GM12878 (cell line): Measurements from ENCODE around the gene ZFTA. TPM values are rescaled to one million over a fixed set of nuclear protein-coding genes. Genes with fewer than 3 reads are reported as not detected.

Experiments used
- ATAC-seq: fragments of 200-7000 bp; cut with Tn5 transposase; 3 replicates; pipeline ENCODE4 v1.9.1; 2020; ENCODE audit warnings: mild to moderate bottlenecking, moderate library complexity
- BruUV-seq: library from RNA; stranded (reverse); fragments of 400-500 nt; replicated peaks from 2 replicates; lab custom pipeline; 2021; lab: Mats Ljungman, UMichigan
- CTCF ChIA-PET: fragments of 300-600 bp; sonication (Branson Sonifier 250); formaldehyde crosslinking; extraction: SDS; loops from one replicate; lab custom pipeline; 2021; ENCODE audit warnings: inconsistent platforms; lab: Yijun Ruan, JAX
- POLR2A ChIA-PET: fragments of 350-600 bp; formaldehyde crosslinking; extraction: SDS; loops from one replicate; lab custom pipeline; 2021; ENCODE audit warnings: inconsistent platforms; lab: Charles Lee
- RAD21 ChIA-PET: fragments of 300-600 bp; sonication (Branson Sonifier 250); formaldehyde crosslinking; loops from one replicate; lab custom pipeline; 2023; ENCODE audit warnings: antibody characterized with exemption; ENCODE audit not compliant: unreplicated experiment; lab: Charles Lee
- SMC1A ChIA-PET: fragments of 300-600 bp; sonication (Branson Sonifier 250); formaldehyde crosslinking; loops from one replicate; lab custom pipeline; 2023; ENCODE audit not compliant: unreplicated experiment, uncharacterized antibody; lab: Charles Lee
- DNase-seq: peaks from one replicate; pipeline ENCODE4 v3.0.0-alpha.2; 2011; ENCODE audit warnings: low read depth, low spot score
- FAIRE-seq: peaks from 3 replicates; lab custom pipeline; 2011; peaks lifted over from hg19 to GRCh38; lab: Jason Lieb, UNC
- H2AFZ ChIP-seq: 2 replicates; pipeline ENCODE4 v1.6.0; 2011; ENCODE audit warnings: low read depth, low read length, control low read depth; ENCODE audit not compliant: control insufficient read depth
- H3K27ac ChIP-seq: 2 replicates; pipeline ENCODE4 v1.5.1; 2011; ENCODE audit warnings: control low read depth; ENCODE audit not compliant: control insufficient read depth, insufficient read depth
- H3K27me3 ChIP-seq, 2 experiments: replicated peaks in 1 of 2; 2 replicates each; pipeline versions ENCODE4 v1.6.0 to v1.6.1; 2011; ENCODE audit warnings: low read length in 1 of 2; ENCODE audit not compliant: control insufficient read depth in 2 of 2, insufficient read depth in 2 of 2
- H3K36me3 ChIP-seq, 2 experiments: 2 replicates each; pipeline ENCODE4 v1.5.1; 2011; ENCODE audit warnings: low read length in 1 of 2; ENCODE audit not compliant: control insufficient read depth in 2 of 2, insufficient read depth in 2 of 2
- H3K4me1 ChIP-seq: 2 replicates; pipeline ENCODE4 v1.6.1; 2011; ENCODE audit warnings: mild to moderate bottlenecking, low read length, moderate library complexity, mixed read lengths; ENCODE audit not compliant: control insufficient read depth, insufficient read depth
- H3K4me2 ChIP-seq: 2 replicates; pipeline ENCODE4 v1.6.0; 2011; ENCODE audit warnings: control low read depth; ENCODE audit not compliant: control insufficient read depth, insufficient read depth
- H3K4me3 ChIP-seq: fragments of 200-600 bp; sonication (generic); 2 replicates; pipeline ENCODE4 v1.5.1; 2016
- H3K79me2 ChIP-seq: 2 replicates; pipeline ENCODE4 v1.6.0; 2011; ENCODE audit warnings: low read length; ENCODE audit not compliant: control insufficient read depth, insufficient read depth
- H3K9ac ChIP-seq: 2 replicates; pipeline ENCODE4 v1.8.0; 2011; ENCODE audit warnings: low read length, control low read depth, mixed read lengths; ENCODE audit not compliant: control insufficient read depth, insufficient read depth
- H3K9me3 ChIP-seq: replicated peaks from 3 replicates; pipeline ENCODE4 v1.5.1; 2011; ENCODE audit warnings: mild to moderate bottlenecking, low read length; ENCODE audit not compliant: control insufficient read depth, insufficient read depth
- H4K20me1 ChIP-seq: 2 replicates; pipeline ENCODE4 v1.6.0; 2011; ENCODE audit not compliant: control insufficient read depth, insufficient read depth
- BHLHE40 ChIP-seq, 2 experiments: fragments of 450-650 bp in 1 of 2; IDR thresholded peaks; 2 replicates each; pipeline ENCODE4 v1.6.1; 2011 to 2017; ENCODE audit warnings: low read depth in 2 of 2, borderline replicate concordance in 1 of 2, improper control_type of control experiment in 1 of 2, low read length in 1 of 2, mild to moderate bottlenecking in 1 of 2
- CBFB ChIP-seq: IDR thresholded peaks from 2 replicates; pipeline ENCODE4 v1.6.1; 2016; ENCODE audit warnings: antibody characterized with exemption, low read depth
- CBX5 ChIP-seq: sonication (generic); IDR thresholded peaks from 2 replicates; pipeline ENCODE4 v1.6.1; 2016; ENCODE audit warnings: low read depth, moderate library complexity, mild to moderate bottlenecking, inconsistent platforms
- CHD1 ChIP-seq: IDR thresholded peaks from 2 replicates; pipeline ENCODE4 v1.6.1; 2012; ENCODE audit warnings: low read depth, low read length, improper control_type of control experiment
- IKZF2 ChIP-seq, 2 experiments: fragments of 450-650 bp; IDR thresholded peaks; 2 replicates each; pipeline ENCODE4 v1.6.1; 2017; ENCODE audit warnings: mild to moderate bottlenecking in 2 of 2, moderate library complexity in 2 of 2
- JUND ChIP-seq: IDR thresholded peaks from 2 replicates; pipeline ENCODE4 v1.6.1; 2012; ENCODE audit warnings: low read depth, mild to moderate bottlenecking, low read length, improper control_type of control experiment, moderate library complexity
- MTA3 ChIP-seq: IDR thresholded peaks from 2 replicates; pipeline ENCODE4 v1.6.1; 2012; ENCODE audit warnings: low read length, inconsistent platforms, borderline replicate concordance
- MYB ChIP-seq: fragments of 150-350 bp; IDR thresholded peaks from 2 replicates; pipeline ENCODE4 v1.6.1; 2014; ENCODE audit warnings: mild to moderate bottlenecking, low read depth, low read length, borderline replicate concordance
- PML ChIP-seq: IDR thresholded peaks from 2 replicates; pipeline ENCODE4 v1.6.1; 2012; ENCODE audit warnings: low read length, inconsistent platforms
- SMARCA5 ChIP-seq: fragments of 450-650 bp; IDR thresholded peaks from 2 replicates; pipeline ENCODE4 v1.6.1; 2017; ENCODE audit warnings: mild to moderate bottlenecking
- SRF ChIP-seq, 2 experiments: IDR thresholded peaks; 2 replicates each; pipeline ENCODE4 v1.6.1; 2011; ENCODE audit warnings: low read depth in 2 of 2, low read length in 2 of 2, mild to moderate bottlenecking in 1 of 2, moderate library complexity in 1 of 2
- ZBED1 ChIP-seq: IDR thresholded peaks from 2 replicates; pipeline ENCODE4 v1.6.1; 2016; ENCODE audit warnings: borderline replicate concordance
- ZNF622 ChIP-seq: fragments of 450-650 bp; IDR thresholded peaks from 2 replicates; pipeline ENCODE4 v1.6.1; 2017; ENCODE audit warnings: mild to moderate bottlenecking, inconsistent platforms
- ZSCAN29 ChIP-seq: fragments of 450-650 bp; IDR thresholded peaks from 2 replicates; pipeline ENCODE4 v1.6.1; 2017; ENCODE audit warnings: mild to moderate bottlenecking, moderate library complexity
- ZZZ3 ChIP-seq: IDR thresholded peaks from 2 replicates; pipeline ENCODE4 v1.6.1; 2011; ENCODE audit warnings: low read depth; ENCODE audit not compliant: control insufficient read depth, insufficient read length
- WGBS: methylation state at CpG from one replicate; pipeline ENCODE4 v1.1.6; 2016; ENCODE audit warnings: low lambda C conversion rate; ENCODE audit not compliant: insufficient replicate concordance, insufficient coverage; ENCODE audit errors: missing lambda C conversion rate; 5-methylcytosine and 5-hydroxymethylcytosine counted together
- in situ Hi-C: fragments of 300-500 bp; cut with MboI; formaldehyde crosslinking; loops from 9 replicates; pipeline ENCODE4 v1.14.3; 2018; ENCODE audit warnings: mixed read lengths
- intact Hi-C: fragments of 100-400 bp; cut with micrococcal nuclease; formaldehyde crosslinking; loops from one replicate; pipeline ENCODE4 v1.14.2; 2022; ENCODE audit not compliant: unreplicated experiment
- polyA plus RNA-seq, 11 experiments: library from polyadenylated mRNA; depleted of rRNA in 4 of 11; unstranded in 6 of 11; stranded (reverse) in 5 of 11; fragments of >200 nt; fragmentation: Nextera tagmentation in 4 of 11; fragmentation: Illumina TruSeq in 1 of 11; extraction: Ambion mirVana in 4 of 11; extraction: Trizol in 1 of 11; gene quantifications; 1 replicate in 1 of 11; 2 replicates in 10 of 11; pipeline versions ENCODE4 v1.2.1 to v1.2.3, GENCODE V29; 2011 to 2016; ENCODE audit warnings: inconsistent platforms in 2 of 11, missing spikeins in 2 of 11, low read depth in 1 of 11
- total RNA-seq, 4 experiments: library from RNA; depleted of rRNA in 3 of 4; stranded (reverse); fragments of >200 nt in 3 of 4; fragmentation: Illumina TruSeq in 1 of 4; extraction: Trizol in 1 of 4; gene quantifications; 2 replicates each; pipeline versions ENCODE4 v1.2.1 to v1.2.3, GENCODE V29; 2013 to 2021

Gene ZFTA
- total and polyA plus RNA-seq, 10 of the 15 experiments (the other 5 are each of a cell fraction or from before 2014, with no cell fraction given): 0.39 to 7.9 (median 2.2) TPM

DNA sequence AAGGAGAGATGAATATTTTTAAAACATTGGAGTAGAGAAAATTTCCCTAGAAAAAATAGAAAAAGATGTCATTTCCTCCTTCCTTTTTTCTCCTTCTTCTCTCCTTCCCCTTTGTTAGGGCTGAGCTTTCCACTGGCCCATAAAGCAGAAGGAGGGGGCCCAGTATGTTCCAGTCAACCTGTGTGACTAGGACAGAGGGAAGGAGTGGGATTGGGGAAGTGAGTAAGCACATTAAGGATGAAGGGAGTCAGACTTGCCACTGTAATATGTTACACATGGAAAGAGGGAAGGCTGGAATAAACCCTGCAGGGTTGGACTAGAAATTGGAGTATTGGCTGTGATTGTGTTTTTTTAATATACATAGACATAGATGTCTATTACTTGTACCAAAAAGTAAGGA lies 24.6 kb upstream of the ZFTA start:
- BruUV-seq: no TSS peak

DNA sequence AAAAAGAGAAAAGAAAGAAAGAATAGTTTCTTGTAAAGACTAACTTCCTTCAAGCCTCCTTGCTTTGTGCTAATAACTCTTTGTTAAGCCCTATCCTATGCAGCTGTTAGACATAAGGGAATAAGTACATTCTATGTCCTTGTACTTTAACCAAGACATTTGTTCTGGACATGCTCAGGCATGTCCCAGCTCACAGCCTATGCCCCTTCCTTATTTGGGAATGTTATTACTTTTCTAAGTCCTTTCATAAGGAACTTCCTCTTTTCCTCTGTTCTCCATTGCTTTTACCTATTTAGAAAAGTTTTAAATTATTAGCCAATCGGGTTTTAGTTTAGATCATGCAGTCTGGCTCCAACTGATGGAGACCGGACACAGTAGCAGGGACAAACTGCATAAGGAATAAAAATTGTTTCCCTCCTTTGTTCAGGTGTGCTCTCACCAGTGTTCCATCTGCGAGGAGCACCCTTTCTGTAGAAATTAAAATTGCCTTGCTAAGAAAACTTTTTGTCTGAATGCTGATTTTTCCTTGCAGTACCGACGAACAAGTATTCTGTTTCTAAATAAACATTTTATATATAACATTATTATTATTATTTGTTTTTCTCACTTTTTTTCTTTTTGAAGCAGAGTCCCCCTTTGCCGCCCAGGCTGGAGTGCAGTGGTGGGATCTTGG lies 23.1 kb upstream of the ZFTA start:
- Histone ChIP-seq H3K9me3 (peaks cover 7% of the 10 kb centered on the region), H3K4me3 (no peak overlapping the region), H3K27ac (no peak overlapping the region), H2AFZ (no peak overlapping the region), H3K27me3 (no peaks in the 10 kb centered on the region), H4K20me1 (no peaks in the 10 kb centered on the region), H3K4me2 (no peak overlapping the region), H3K9ac (no peak overlapping the region), H3K36me3 (no peaks in the 10 kb centered on the region), H3K4me1 (no peaks in the 10 kb centered on the region), H3K79me2 (no peaks in the 10 kb centered on the region)
- FAIRE-seq (no peak), ATAC-seq (no peak), DNase-seq (no peak)
- intact Hi-C loops: no loop called here
- CTCF ChIA-PET: no interaction called here
- POLR2A ChIA-PET: no interaction called here
- RAD21 ChIA-PET: no interaction called here
- in situ Hi-C loops: no loop called here
- TF ChIP-seq ZSCAN29: no peak
- TF ChIP-seq JUND: no peak
- TF ChIP-seq CHD1: no peak
- no peak for TF ChIP-seq ZZZ3
- TF ChIP-seq SMARCA5: no peak
- TF ChIP-seq CBX5: peak; percentile 86; the same call in 1 of the 2 replicates
- 0 out of 4 replicates have a peak, but pooled peaks of 1 of the 2 experiments have one; percentile 14 for TF ChIP-seq IKZF2 (IDR thresholded peaks at IDR 0.05)
- no peak for TF ChIP-seq MYB
- TF ChIP-seq SRF (IDR thresholded peaks at IDR 0.05; ENCODE audit: low read depth in 2 of 2, low read length in 2 of 2): no peak
- no peak for TF ChIP-seq ZBED1
- TF ChIP-seq CBFB: no peak
- WGBS: 70% methylated on average over 6 of the region's 6 CpGs
- SMC1A ChIA-PET: no interaction called here
- no TSS peak for BruUV-seq

More for the DNA sequence above, 24.6 kb upstream of the ZFTA start:
- Histone ChIP-seq H3K9ac (no peak overlapping the region), H3K4me2 (no peak overlapping the region), H4K20me1 (no peaks in the 10 kb centered on the region), H3K4me1 (no peaks in the 10 kb centered on the region)
- no peak for FAIRE-seq
- POLR2A ChIA-PET: no interaction called here
- SMC1A ChIA-PET: no interaction called here
- in situ Hi-C loops: no loop called here
- TF ChIP-seq ZNF622 (no peak), BHLHE40 (IDR thresholded peaks at IDR 0.05; ENCODE audit: borderline replicate concordance in 1 of 2, low read depth in 2 of 2, low read length in 1 of 2) (no peak), MTA3 (no peak), PML (no peak), MYB (no peak)
- TF ChIP-seq, all 136 proteins: peak for 0
- no peak for DNase-seq
- CTCF ChIA-PET: no interaction called here
- Histone ChIP-seq H2AFZ (no peak overlapping the region), H3K79me2 (no peaks in the 10 kb centered on the region), H3K27ac (no peak overlapping the region), H3K36me3 (no peaks in the 10 kb centered on the region), H3K9me3 (peaks cover 7% of the 10 kb centered on the region), H3K4me3 (no peak overlapping the region), H3K27me3 (no peaks in the 10 kb centered on the region)
- intact Hi-C loops: no loop called here
- RAD21 ChIA-PET: no interaction called here
- no peak for ATAC-seq
